Measurements from ENCODE around the gene CLDN4. TPM values are rescaled to one million over a fixed set of nuclear protein-coding genes. Genes with fewer than 3 reads are reported as not detected.

CLDN4 gene
- polyA plus RNA-seq, 1 of the 3 experiments (the other 2 are of a cell fraction), result 5.9 TPM

GRCh38 chr7:73811760-73812168 is 19.0 kb upstream of the CLDN4 start (continued):
- TF ChIP-seq REST (IDR thresholded peaks at IDR 0.05; ENCODE audit: low read depth, low read length) (peak; percentile 90), SMC3 (IDR thresholded peaks at IDR 0.05; ENCODE audit: low read depth, low read length) (peak; percentile 93), EP300 (IDR thresholded peaks at IDR 0.05; ENCODE audit: borderline replicate concordance in 1 of 2, low read depth in 1 of 2, low read length in 1 of 2) (no peak), NRF1 (IDR thresholded peaks at IDR 0.05; ENCODE audit: low read depth, low read length) (no peak), TEAD4 (IDR thresholded peaks at IDR 0.05; ENCODE audit: borderline replicate concordance, insufficient read depth) (no peak), RXRA (IDR thresholded peaks at IDR 0.05; ENCODE audit: borderline replicate concordance, low read depth) (no peak), EZH2phosphoT487 (IDR thresholded peaks at IDR 0.05; ENCODE audit: borderline replicate concordance, low read depth) (no peak), FOSL2 (IDR thresholded peaks at IDR 0.05; ENCODE audit: borderline replicate concordance, low read depth) (no peak), GABPA (IDR thresholded peaks at IDR 0.05; ENCODE audit: low read depth) (no peak), FOXM1 (IDR thresholded peaks at IDR 0.05; ENCODE audit: low read depth) (no peak), YY1 (IDR thresholded peaks at IDR 0.05; ENCODE audit: low read depth) (no peak), NFIC (IDR thresholded peaks at IDR 0.05; ENCODE audit: borderline replicate concordance) (no peak), IRF3 (IDR thresholded peaks at IDR 0.05; ENCODE audit: low read depth, low read length) (no peak)

GRCh38 chr7:73812996-73813395 is 17.8 kb upstream of the CLDN4 start:
- Histone ChIP-seq H3K9me3 (no peaks in the 10 kb centered on the region), H3K4me2 (no peak overlapping the region), H3K27ac (ENCODE audit: low read depth in 2 of 2, low read length in 1 of 2) (no peak overlapping the region), H4K20me1 (ENCODE audit: insufficient read depth) (no peaks in the 10 kb centered on the region), H2AFZ (ENCODE audit: low read depth) (no peak overlapping the region), H3K4me1 (ENCODE audit: control insufficient read depth in 1 of 2, insufficient read depth in 2 of 2, low read depth in 1 of 2, low read length in 1 of 2) (no peaks in the 10 kb centered on the region), H3K9me2 (no peaks in the 10 kb centered on the region), H3K36me3 (replicated peaks in 1 of 2; ENCODE audit: control insufficient read depth in 1 of 2, insufficient read depth in 2 of 2, low read length in 1 of 2) (no peaks in the 10 kb centered on the region), H3F3A (replicated peaks; ENCODE audit: insufficient read depth) (peaks cover 5% of the 10 kb centered on the region), H3K9ac (no peak overlapping the region), H3K4me3 (ENCODE audit: low read depth in 2 of 2, low read length in 1 of 2) (no peak overlapping the region), H3K79me2 (ENCODE audit: insufficient read depth) (no peaks in the 10 kb centered on the region), H3K27me3 (ENCODE audit: insufficient read depth) (no peaks in the 10 kb centered on the region)
- POLR2A ChIA-PET, result no interaction called here
- no peak for TF ChIP-seq JUND (IDR thresholded peaks at IDR 0.05)
- no peak for TF ChIP-seq RFX5 (IDR thresholded peaks at IDR 0.05; ENCODE audit: low read length)
- no peak for TF ChIP-seq GABPA (IDR thresholded peaks at IDR 0.05; ENCODE audit: low read depth)
- TF ChIP-seq SIN3A (IDR thresholded peaks at IDR 0.05; ENCODE audit: borderline replicate concordance, low read depth, low read length), result no peak
- TF ChIP-seq FOXM1 (IDR thresholded peaks at IDR 0.05; ENCODE audit: low read depth), result no peak
- TF ChIP-seq FOSL2 (IDR thresholded peaks at IDR 0.05; ENCODE audit: borderline replicate concordance, low read depth), result no peak
- no peak for TF ChIP-seq FOXJ3 (CRISPR knock-in tag; IDR thresholded peaks at IDR 0.05)
- TF ChIP-seq EZH2phosphoT487 (IDR thresholded peaks at IDR 0.05; ENCODE audit: borderline replicate concordance, low read depth), result no peak
- TF ChIP-seq MXI1 (IDR thresholded peaks at IDR 0.05; ENCODE audit: low read depth, low read length), result no peak
- no peak for TF ChIP-seq EP300 (IDR thresholded peaks at IDR 0.05; ENCODE audit: borderline replicate concordance in 1 of 2, low read depth in 1 of 2, low read length in 1 of 2)
- TF ChIP-seq NRF1 (IDR thresholded peaks at IDR 0.05; ENCODE audit: low read depth, low read length), result no peak
- TF ChIP-seq RAD21 (IDR thresholded peaks at IDR 0.05; ENCODE audit: low read length), result no peak
- no peak for TF ChIP-seq IRF3 (IDR thresholded peaks at IDR 0.05; ENCODE audit: low read depth, low read length)
- TF ChIP-seq USF1 (IDR thresholded peaks at IDR 0.05; ENCODE audit: borderline replicate concordance, low read depth), result no peak
- CTCF ChIA-PET, result interaction anchor here (0.6 to 9.2 kb wide), 5 partner anchors 14 to 288 kb away, joined by 3 to 89 read pairs (median 11); no protein-coding TSS in a partner anchor
- 80% methylated on average over 3 of the region's 3 CpGs for WGBS (ENCODE audit: low lambda C conversion rate)
- DNase-seq, result no peak
